Measurements from ENCODE around the gene OR13C8.

Gene OR13C8

GRCh38 chr9:104611213-104611612 is 42.2 kb downstream of the OR13C8 start:
- in situ Hi-C loops (cut with MboI; ENCODE audit: low sequenced_read_pairs), result no loop called here

- in situ Hi-C loops (cut with MboI; ENCODE audit: low sequenced_read_pairs), result no loop called here
Observed at GRCh38 chr9:104617418-104617817, 48.5 kb downstream of the OR13C8 start.

- in situ Hi-C loops (cut with MboI; ENCODE audit: low sequenced_read_pairs), result no loop called here
Observed at GRCh38 chr9:104618104-104618503, 49.1 kb downstream of the OR13C8 start, which contains the start of gene OR13C9. OR13C9 (minus strand) TSS chr9:104618204; CDS start chr9:104618204, 0 bp downstream.
